Measurements from ENCODE around the gene DNAH11.
"Not testable (repeated sequence)": the region's sequence is repeated elsewhere in the genome, so short reads cannot be mapped to it uniquely, and the experiment has no call there.

The DNAH11 gene

DNA sequence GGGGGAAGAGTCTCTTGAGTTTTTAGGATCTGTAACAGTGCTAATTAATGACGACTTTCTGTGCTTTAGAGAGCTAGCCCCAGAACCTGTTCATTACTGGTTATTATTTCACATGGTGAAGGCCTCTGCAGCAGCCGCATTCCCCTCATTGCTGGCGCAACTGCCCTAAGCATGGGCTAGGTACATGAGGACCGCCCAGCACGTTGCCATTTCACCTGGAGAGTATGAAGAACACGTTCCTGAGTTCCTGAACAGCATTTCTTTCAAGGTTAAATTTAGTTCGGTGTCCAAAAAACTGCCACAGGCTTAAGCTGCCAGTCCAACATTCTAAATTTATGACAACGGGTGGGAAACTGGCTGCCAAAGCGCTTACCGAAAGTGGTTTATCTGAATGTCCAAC, 177.0 kb downstream of the DNAH11 start:
- no peak for DNase-seq (ENCODE audit: low read depth)

DNA sequence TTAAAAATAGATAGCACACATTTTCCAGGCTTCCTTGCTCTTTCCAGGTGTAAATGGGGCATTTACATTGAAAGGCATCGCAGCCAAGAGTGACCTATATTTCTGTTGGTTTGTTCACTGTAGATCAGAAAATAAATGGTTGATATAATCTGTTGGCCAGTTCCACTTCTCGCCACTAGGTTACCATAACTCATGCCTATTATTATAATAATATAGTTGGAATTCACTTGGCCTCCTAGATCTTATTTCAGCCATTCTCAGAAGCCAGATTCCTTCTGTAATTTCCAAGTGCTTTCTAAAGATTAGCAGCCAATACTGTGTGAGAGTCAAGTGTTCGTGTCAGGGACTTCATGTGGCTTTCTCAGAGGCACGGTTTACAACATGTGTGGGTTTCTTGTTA, 179.5 kb downstream of the DNAH11 start:
- no peak for DNase-seq (ENCODE audit: low read depth)

DNA sequence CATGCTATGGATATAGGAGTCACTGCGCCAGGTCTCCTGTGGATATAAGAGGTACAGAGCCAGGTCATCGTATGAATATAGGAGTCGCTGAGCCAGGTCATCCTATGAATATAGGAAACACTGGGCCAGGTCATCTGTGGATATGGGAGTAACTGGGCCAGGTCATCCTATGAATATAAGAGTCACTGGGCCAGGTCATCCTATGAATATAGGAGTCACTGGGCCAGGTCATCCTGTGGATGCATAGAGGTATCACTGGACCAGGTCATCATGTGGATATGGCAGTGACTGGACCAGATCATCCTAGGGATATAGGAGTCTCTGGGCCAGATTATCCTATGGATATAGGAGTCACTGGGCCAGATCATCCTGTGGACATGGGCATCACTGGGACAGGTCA, 181.7 kb downstream of the DNAH11 start:
- DNase-seq (ENCODE audit: low read depth), result no peak

DNA sequence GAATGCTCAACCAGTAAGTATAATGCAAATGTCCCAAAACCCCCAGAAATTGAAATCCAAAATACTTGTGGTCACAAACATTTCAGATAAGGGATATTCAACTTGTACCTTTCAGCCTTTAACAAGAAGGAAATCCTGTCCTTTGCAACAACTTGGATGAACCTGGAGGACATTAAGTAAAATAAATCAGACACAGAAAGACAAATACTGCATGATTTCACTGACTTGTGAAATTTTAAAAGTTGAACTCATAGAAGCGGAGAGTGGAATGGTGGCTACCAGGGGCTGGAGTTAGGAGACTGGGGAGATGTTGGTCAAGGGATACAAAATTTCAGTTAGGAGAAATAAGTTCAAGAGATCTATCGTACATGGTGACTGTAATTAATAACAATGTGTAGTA, 187.6 kb downstream of the DNAH11 start:
- no peak for DNase-seq (ENCODE audit: low read depth)

DNA sequence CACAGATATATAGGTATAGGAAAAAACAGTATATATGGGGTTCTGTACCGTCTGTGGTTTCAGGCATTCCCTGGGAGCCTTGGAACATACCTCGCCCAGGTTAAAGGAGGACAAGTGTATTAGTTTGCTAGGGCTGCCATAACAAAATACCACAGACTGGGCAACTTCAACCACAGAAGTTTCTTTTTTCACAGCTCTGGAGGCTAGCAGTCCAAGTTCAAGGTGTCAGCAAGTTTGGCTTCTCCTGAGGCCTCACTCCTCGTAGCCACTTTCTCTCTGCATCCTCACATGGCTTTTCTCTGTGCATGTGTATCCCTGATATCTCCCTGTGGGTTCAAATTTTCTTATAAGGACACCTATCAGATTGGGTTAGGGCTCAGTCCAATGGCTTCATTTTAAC, 189.1 kb downstream of the DNAH11 start:
- no peak for DNase-seq (ENCODE audit: low read depth)

DNA sequence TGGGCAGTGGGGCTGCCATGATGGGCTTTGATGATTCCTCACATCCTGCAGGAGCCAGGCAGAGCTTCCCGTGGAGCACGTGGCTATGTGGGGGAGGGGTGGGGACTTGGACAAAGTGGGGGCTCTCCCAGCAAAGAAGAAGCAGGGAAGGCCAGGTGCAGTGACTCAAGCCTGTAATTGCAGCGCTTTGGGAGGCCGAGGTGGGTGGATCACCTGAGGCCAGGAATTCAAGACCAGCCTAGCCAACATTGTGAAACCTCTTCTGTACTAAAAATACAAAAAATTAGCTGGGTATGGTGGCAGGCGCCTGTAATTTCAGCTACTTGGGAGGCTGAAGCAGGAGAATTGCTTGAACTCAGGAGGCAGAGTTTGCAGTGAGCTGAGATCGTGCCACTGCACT, 190.1 kb downstream of the DNAH11 start:
- not testable (repeated sequence) for DNase-seq (ENCODE audit: low read depth)

DNA sequence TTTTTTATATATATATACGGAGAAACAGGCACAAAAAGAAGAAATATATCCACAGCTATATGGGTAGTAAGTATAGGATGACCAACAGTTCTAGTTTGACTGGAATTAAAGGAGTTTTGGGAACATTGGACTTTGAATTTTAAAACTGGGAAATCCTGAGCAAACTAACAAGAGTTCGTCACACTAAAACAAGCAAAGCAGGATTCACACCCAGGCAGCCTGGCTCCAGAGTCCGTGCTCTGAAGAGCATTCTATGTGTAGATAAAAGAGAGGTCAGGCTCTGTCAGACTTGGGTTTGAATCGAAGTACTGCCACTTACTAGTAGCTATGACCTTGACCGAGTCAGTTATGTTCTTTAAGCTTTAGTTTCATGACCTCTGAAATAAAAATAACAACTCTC, 191.0 kb downstream of the DNAH11 start:
- DNase-seq (ENCODE audit: low read depth), result no peak

DNA sequence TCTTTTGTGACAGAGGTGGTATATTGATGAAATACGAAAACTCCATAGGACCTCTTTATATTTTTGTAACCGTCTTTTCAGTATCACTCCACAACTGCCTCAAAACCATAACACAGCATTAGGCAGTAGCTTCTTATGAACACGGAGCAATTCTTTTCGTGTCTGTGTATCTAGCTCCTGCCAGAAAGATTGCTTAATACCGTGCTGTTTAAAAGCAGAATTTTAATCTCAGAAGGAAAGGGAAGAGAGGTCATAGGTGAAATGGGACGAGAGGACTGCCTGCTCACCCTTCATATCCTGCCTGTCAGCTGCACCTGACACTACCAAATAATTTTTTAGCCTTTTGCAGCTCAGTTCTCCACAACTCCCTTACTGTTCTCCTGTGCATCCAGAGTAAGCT, 200.7 kb downstream of the DNAH11 start:
- DNase-seq (ENCODE audit: low read depth), result no peak

DNA sequence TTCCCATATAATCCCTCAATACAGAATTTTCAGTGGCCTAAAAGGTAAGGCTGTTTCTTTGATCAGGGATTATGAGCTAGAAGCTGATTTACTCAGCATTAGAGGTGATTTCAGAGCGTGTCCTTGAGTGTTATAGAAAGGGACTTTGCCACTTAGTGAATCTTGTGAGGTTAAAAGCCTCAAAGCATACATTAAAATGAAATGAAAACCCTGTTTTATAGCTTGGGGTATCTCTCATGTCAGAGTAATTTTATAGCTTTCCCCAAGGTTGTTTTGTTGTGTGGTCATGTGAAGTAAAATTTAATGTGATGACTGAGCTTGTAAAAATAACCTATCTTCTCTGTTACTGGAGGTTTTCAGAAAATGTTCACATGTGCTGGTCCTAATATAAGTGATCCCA, 204.1 kb downstream of the DNAH11 start:
- DNase-seq (ENCODE audit: low read depth), result no peak

DNA sequence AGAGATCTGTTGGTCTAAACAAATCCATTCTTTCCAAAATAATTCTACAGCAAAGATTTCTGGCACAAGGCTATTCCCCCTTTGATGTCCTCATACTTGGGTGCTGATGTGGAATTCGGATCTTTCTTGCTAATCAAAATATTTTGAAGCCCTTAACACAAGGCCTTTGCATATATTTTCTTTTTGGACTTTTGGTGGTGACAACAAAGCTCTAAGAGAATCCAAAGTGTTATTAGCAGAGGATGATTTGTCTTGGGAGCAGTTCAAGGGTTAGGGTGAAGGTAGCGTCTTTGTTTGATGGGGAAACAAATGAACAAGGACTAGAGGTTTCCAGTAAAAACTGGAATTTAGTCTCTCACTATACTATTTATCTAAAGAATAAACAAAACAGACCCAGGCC, 205.0 kb downstream of the DNAH11 start:
- no peak for DNase-seq (ENCODE audit: low read depth)

DNA sequence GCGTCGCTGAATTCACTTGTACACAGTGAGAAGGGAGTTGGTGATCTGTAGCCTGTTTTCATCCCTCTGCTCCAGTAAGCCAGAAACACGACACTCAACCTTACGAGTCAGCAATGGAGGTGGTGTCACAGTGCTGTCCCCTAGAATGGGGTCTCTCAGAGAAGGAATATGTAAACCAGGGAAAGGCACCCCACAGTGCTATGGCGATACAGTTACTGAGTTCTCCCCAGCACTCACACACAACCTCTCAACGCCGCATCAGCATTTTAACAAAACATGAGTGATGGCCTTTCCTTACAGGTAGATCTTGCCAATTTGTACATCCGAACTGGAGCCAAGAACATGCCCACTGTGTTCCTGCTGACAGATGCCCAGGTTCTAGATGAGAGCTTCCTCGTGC, 206.5 kb downstream of the DNAH11 start:
- DNase-seq (ENCODE audit: low read depth), result no peak

DNA sequence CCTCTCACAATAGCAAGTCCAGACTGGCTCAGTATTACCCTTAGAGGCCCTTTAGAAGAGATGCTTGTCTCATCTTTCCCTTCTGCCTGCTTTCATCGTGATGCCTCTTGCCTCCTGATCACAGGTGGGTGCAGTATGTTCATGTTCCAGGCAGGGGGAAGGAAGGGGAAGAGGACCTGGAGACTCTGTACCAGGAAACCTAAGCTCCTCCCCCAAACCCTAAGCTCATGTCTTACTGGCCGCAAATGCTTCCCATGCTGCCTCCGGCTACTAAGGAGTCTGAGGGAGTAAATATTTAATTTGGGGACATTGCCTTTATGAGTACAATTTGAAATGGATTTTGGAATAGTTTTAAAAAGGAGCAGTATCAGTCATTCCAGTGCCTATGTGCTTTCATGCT, 210.2 kb downstream of the DNAH11 start:
- no peak for DNase-seq (ENCODE audit: low read depth)

DNA sequence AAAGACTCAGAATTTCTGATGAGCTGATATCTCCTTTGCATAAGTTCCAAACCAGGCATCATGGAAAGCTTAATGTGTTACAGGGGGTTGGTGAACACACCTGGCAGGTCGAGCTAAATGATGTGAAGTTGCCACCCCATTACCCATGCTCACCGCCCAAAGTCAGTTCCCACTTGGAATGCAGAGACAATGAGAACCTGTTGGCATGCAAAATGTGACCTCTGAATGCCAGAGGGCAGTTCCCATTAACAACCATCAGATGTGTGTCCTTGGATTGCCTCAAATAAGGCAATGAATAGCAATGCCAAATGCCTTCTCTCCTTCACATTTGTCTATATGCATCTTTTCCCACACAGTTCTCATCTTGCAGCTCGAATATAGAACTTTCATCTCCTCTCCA, 212.1 kb downstream of the DNAH11 start:
- DNase-seq (ENCODE audit: low read depth), result no peak

DNA sequence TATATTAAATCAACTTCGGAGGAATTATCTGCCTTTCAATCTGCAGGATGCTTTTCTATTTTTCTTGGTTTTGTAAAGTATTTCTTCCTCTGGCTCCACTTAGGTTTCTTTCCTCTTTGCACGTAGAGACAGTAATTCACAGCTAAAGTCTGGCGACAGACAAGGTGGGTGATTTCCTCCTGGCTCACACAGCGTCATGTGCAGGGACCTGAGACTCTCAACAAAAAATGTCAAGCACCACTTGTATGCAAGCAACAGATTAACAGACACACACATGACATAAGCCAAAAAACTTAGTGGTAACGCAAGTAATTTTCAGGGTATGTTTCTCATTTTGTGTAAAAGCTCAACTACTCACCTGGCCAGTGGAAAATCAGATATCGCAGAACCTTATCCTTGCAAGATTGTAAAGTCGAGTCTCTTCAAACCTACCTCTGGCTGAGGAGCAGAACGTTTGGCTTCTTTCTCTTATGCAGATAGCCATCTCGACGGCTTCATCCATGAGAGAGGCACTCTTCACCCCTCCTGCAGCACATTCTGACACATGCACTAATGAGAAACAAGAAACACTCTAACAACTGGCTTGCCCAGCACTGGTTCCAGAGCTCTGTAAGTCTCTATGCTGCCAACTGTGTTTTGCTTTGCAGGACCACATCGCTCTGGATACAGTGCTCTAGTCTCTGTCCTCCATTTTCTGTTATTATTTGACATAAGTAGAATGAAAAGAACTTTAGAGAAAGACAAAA, 214.9 kb downstream of the DNAH11 start:
- no peak for DNase-seq (ENCODE audit: low read depth)

DNA sequence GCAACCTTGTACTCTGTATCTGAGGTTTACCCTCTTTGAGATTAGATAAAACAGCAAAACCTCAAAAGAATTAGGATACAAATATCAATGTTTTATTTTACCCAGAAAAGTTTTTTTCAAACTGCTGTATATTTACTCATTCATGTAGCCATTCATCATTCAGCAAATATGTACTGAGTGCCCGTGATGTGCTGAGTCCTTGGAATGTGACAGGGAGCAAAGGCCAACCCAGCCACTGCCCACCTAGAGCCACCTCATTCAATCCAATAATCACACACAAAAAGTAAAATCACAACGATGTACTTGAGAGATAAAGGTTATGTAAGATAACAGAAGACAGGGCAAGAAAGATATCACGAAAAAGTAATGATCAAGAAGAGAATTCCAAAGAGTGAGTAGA, 215.4 kb downstream of the DNAH11 start:
- DNase-seq (ENCODE audit: low read depth), result no peak

DNA sequence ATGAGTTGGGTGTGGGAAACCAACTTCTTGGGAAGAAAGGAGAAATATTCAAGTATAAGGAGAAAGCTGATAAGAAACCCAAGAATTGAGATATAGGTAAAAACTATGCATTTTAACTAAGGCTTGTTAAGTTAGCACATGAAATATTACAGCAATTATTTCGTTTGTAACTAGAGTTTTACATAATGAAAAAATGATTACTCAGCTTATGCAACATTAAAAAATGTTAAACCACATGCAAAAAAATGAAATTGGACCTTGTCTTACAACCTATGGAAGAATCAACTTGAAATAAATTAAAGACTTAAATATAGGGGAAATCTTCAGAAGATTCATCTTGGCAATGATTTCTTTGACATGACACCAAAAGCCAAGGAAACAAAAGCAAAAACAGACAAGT, 219.6 kb downstream of the DNAH11 start:
- no peak for DNase-seq (ENCODE audit: low read depth)

DNA sequence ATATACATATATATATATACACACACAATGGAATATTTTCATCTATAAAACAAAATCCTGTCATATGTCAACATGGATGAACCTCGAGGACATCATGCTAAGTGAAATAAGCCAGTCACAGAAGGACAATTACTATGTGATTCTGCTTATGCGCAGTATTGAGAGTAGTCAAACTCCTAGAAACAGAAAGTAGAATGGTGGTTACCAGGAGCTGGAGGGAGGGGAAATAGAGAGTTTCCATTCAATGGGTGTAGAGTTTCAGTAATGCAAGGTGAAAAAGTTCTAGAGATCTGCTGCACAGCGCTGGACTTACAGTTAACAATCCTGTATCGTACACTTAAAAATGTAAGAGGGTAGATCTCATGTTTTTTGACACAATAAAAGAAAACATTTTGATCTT, 221.0 kb downstream of the DNAH11 start:
- DNase-seq (ENCODE audit: low read depth), result no peak

DNA sequence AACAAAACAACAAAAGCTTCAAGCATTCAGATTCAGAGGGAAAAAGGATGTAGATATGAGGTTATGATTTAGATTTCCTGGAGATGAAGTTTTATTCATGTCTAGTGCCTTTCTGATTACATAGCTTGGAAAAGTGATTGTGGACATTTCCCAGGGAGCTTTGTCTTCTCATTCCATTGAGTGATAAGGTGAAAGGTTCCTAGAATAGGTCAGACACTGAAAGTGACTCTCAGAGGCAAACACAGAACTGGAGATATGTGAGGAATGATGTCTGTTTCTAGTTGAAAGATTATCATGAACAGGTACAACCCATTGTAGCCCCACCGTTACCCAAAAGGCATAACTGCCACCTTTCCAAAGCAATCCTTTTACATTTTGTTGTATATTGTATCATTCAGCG, 223.4 kb downstream of the DNAH11 start:
- no peak for DNase-seq (ENCODE audit: low read depth)

DNA sequence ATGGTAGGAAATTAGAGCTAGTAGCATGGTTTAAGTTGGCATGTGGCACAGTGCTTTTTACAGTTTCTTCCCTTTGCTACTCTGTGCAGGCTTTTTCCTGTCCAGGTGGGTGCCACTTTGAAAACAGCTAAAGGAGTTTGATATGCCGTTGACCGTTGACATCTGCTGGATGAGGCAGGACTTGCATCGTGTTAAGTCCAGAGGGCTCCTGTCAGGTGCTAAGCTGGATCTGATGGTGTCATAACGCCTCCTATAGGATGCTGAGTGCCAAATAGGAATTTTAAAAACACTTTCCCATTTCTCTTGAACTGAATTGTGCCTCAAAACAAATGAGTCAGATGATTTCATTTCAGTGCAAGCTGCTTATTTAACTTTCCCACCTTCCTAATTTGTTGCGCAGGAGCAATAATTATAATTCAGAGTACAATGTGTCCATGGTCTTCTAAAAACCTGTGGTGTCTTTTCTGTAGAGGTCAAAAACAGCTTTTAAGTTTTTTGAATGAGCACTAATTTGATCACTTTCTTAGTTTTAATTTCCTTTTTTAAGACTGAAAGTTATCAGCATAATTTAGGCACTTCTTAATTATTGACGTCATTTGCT, 224.6 kb downstream of the DNAH11 start:
- no peak for DNase-seq (ENCODE audit: low read depth)

DNA sequence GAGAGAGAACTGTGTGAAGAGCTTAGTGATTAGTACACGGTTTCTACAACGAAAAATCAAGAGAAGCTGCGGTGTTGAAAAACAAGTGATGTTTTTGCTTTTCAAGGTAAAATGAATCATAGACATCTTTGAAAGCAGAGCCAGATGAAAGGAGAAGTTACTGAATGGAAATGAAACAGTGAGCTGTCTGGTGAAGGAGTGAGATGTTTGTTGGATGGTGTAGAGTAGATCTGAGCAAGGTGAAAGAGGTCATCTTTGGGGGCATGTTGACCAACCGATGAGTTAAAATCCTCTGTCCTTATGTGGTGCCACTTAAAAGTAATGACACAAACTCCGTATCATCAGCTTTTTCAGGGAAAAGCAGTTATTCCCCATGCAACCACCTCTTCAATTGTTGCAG, 225.4 kb downstream of the DNAH11 start:
- no peak for DNase-seq (ENCODE audit: low read depth)

DNA sequence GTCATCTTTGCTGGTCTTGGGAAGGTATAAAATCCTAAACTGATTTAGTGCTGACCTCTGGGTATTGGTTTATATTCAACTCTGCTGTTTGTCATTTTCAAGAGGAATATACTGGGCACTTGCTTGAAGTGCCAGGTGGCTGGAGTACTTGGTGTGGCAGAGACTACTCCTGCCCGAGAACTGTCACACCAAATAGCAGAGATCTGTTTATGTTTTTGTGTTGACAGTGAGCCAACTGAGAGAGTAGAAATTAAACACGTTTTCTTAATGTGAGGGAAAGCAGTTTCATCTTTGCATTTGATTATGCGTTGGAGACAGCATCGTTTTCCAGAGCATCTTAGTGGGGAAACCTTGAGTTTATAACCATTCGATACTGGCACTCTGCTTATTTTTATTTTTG, 228.4 kb downstream of the DNAH11 start:
- DNase-seq (ENCODE audit: low read depth), result no peak

DNA sequence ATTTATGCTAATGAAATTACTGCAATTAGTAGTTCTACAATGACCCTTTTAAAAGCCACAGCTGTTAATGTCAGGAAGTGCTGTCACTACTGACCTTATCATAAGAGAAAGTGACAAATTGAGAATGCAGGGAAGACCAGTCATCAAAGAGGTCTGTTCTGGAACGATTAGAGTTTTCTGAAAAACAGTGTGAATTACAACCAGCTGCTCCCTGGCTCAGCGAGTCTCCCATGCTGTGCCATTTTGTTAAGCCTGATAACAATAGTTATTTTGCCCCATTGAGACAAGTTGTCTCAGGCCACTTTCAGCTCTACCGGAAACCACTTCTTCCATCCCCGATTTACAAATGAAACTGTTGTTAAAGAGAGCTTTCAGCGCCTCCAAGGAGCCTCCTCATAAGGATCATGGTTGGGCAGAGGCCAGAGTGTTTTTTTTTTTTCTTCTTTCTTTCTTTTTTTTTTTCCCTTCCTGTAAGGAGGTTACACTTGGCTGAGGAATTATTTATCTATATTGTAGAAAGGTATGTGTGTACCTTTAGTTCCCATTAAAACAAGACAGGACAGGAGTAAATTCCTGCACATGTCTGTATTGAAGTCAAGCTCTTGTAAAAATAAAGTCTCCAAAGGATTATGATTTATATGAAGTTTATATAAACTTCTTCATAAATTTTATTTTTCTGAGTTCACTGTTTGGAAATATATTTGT, 229.2 kb downstream of the DNAH11 start:
- DNase-seq (ENCODE audit: low read depth), result no peak

DNA sequence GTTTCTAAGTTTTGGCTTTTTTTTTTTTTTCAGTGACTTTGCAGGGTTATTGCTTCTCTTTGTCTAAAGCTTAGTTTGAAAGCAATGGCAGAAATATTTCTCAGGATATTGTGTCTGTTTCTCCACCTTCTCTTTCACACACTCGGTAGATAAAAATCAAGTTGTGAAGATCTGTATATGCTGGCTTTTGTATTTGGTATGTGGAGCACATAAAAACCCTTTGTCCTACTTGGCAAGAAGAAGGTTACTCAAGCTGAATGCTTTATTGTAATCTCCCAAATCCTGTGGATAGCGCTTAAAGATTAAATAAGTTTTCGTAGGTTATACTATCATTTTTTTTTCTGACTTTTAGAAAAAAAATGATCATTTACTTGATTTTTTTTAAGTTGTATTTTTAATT, 230.5 kb downstream of the DNAH11 start:
- no peak for DNase-seq (ENCODE audit: low read depth)

DNA sequence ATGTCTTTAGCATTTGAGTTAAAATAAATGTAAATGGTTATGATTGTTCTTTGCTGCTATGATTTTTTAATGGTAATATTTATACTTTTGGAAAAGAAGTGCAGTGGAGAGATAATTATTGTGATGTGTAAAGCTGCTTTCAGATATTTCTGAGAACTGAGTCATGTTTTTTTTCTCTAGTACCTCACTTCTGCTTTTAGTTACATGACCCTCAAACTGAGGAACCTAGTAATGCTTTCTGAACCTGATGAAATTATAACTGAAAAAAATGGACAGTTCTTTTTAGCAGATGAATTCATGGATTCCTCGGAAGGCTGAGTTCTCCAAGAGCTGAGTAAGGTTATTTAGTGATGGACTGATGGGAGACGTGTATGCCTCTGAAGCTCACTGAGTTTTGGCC, 235.1 kb downstream of the DNAH11 start:
- no peak for DNase-seq (ENCODE audit: low read depth)
